ENCODE data around the gene LARGE1.

Gene LARGE1

DNA sequence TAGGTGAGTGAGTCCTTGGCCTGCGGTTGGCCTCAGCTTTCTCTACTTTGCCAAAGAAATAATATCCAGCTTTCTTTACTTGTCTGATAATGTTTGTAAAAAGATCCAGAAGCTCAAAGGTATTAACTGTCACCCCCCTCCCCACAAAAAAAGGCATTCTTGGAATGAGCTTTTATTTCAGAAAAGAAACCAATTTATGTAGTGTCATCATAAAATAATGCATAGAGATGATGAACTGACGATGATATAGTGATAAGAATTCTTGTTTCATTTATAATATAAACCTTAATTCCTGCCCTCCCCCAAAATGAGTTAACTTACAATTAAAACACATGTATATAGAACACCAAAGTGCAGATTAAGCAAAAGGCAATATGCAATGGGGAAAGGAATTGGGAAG, 191.4 kb downstream of the LARGE1 start:
- no peaks in the 10 kb centered on the region for H3K9me3 ChIP-seq (ENCODE audit: control insufficient read depth, insufficient read depth, low read length)
- no peaks in the 10 kb centered on the region for H3K27me3 ChIP-seq (ENCODE audit: control insufficient read depth, insufficient read depth, low read length)
- H3K4me1 ChIP-seq (ENCODE audit: control insufficient read depth, insufficient read depth, low read length), result peaks cover 2% of the 10 kb centered on the region
- H3K4me3 ChIP-seq (ENCODE audit: low read depth, low read length), result no peak overlapping the region
- no peaks in the 10 kb centered on the region for H3K36me3 ChIP-seq (ENCODE audit: control insufficient read depth, insufficient read depth, low read length)
- H3K9ac ChIP-seq (ENCODE audit: low read depth, low read length), result no peak overlapping the region

- Histone ChIP-seq H3K9ac (ENCODE audit: low read depth, low read length) (no peak overlapping the region), H3K36me3 (ENCODE audit: control insufficient read depth, insufficient read depth, low read length) (no peaks in the 10 kb centered on the region), H3K4me3 (ENCODE audit: low read depth, low read length) (no peak overlapping the region), H3K9me3 (ENCODE audit: control insufficient read depth, insufficient read depth, low read length) (no peaks in the 10 kb centered on the region), H3K27me3 (ENCODE audit: control insufficient read depth, insufficient read depth, low read length) (no peaks in the 10 kb centered on the region), H3K4me1 (ENCODE audit: control insufficient read depth, insufficient read depth, low read length) (peaks cover 2% of the 10 kb centered on the region)
These were observed 194.0 kb downstream of the LARGE1 start for GRCh38 chr22:33726294-33726734.

DNA sequence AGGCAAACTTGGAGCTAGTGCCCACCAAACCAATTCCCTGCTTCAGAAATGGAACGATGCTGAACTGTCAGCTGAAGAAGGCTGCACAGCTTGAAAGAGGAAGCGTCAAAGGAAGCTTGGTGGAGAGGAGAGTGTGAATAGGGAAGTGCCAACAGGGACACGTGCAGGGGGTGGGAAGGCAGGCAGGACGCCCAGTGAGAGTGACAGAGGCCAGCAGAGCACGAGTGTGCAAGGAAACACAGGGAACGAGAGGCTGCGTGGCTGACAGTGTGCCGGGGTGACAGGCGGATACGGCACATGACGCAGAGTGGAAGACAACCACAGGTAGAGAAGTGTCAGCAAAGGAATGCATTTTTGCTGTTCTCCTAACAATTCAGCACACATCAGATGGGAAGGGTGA, 196.4 kb downstream of the LARGE1 start:
- Histone ChIP-seq H3K4me1 (ENCODE audit: control insufficient read depth, insufficient read depth, low read length) (peaks cover 2% of the 10 kb centered on the region), H3K36me3 (ENCODE audit: control insufficient read depth, insufficient read depth, low read length) (no peaks in the 10 kb centered on the region), H3K4me3 (ENCODE audit: low read depth, low read length) (no peak overlapping the region), H3K9me3 (ENCODE audit: control insufficient read depth, insufficient read depth, low read length) (peaks cover 3% of the 10 kb centered on the region), H3K9ac (ENCODE audit: low read depth, low read length) (peak overlapping the region; percentile 37), H3K27me3 (ENCODE audit: control insufficient read depth, insufficient read depth, low read length) (no peaks in the 10 kb centered on the region)

GRCh38 chr22:33722816-33723215, 197.5 kb downstream of the LARGE1 start:
- Histone ChIP-seq H3K9me3 (ENCODE audit: control insufficient read depth, insufficient read depth, low read length) (peaks cover 3% of the 10 kb centered on the region), H3K4me1 (ENCODE audit: control insufficient read depth, insufficient read depth, low read length) (peaks cover 2% of the 10 kb centered on the region)

DNA sequence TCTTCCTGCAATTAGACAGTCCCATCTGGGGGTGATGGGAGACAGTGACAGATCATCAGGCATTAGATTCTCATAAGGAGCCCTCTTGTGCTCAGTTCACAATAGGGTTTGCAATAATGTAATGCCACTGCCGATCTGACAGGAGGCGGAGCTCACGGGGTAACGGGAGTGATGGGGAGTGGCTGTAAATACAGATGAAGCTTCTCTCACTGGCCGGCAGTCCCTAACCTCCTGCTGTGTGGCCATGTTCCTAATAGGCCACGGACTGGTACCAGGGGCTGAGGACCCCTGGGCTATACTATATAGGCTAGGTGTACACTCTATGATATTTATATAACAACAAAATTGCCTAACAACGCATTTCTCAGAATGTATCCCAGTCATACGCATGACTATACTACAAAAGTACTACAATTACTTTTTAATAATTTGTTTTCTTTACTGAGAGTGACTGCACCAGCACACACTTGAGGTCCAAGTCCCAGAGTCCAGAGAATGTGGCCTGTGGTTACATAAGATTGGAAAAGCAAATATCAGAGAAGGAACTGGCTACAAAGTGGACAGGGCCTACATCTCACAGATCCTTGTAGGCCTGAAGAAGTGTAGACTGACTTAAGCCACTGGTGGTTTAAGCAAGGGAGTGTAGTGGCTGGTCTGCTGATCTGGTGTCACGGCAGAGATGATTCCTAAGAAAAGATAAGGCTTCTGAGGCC, 200.0 kb downstream of the LARGE1 start:
- Histone ChIP-seq H3K4me3 (ENCODE audit: low read depth, low read length) (no peak overlapping the region), H3K36me3 (ENCODE audit: control insufficient read depth, insufficient read depth, low read length) (no peaks in the 10 kb centered on the region), H3K9ac (ENCODE audit: low read depth, low read length) (no peak overlapping the region)

More at GRCh38 chr22:33722816-33723215, 197.5 kb downstream of the LARGE1 start:
- Histone ChIP-seq H3K9ac (ENCODE audit: low read depth, low read length) (no peak overlapping the region), H3K27me3 (ENCODE audit: control insufficient read depth, insufficient read depth, low read length) (no peaks in the 10 kb centered on the region), H3K4me3 (ENCODE audit: low read depth, low read length) (no peak overlapping the region), H3K36me3 (ENCODE audit: control insufficient read depth, insufficient read depth, low read length) (no peaks in the 10 kb centered on the region)

GRCh38 chr22:33717694-33718396, 202.4 kb downstream of the LARGE1 start:
- H3K27me3 ChIP-seq (ENCODE audit: control insufficient read depth, insufficient read depth, low read length), result no peaks in the 10 kb centered on the region
- no peak overlapping the region for H3K4me3 ChIP-seq (ENCODE audit: low read depth, low read length)
- no peak overlapping the region for H3K9ac ChIP-seq (ENCODE audit: low read depth, low read length)
- H3K36me3 ChIP-seq (ENCODE audit: control insufficient read depth, insufficient read depth, low read length), result no peaks in the 10 kb centered on the region
- H3K4me1 ChIP-seq (ENCODE audit: control insufficient read depth, insufficient read depth, low read length), result no peaks in the 10 kb centered on the region
- peaks cover 3% of the 10 kb centered on the region for H3K9me3 ChIP-seq (ENCODE audit: control insufficient read depth, insufficient read depth, low read length)

More for the DNA sequence above, 200.0 kb downstream of the LARGE1 start:
- peaks cover 2% of the 10 kb centered on the region for H3K4me1 ChIP-seq (ENCODE audit: control insufficient read depth, insufficient read depth, low read length)
- peaks cover 3% of the 10 kb centered on the region for H3K9me3 ChIP-seq (ENCODE audit: control insufficient read depth, insufficient read depth, low read length)
- H3K27me3 ChIP-seq (ENCODE audit: control insufficient read depth, insufficient read depth, low read length), result no peaks in the 10 kb centered on the region

DNA sequence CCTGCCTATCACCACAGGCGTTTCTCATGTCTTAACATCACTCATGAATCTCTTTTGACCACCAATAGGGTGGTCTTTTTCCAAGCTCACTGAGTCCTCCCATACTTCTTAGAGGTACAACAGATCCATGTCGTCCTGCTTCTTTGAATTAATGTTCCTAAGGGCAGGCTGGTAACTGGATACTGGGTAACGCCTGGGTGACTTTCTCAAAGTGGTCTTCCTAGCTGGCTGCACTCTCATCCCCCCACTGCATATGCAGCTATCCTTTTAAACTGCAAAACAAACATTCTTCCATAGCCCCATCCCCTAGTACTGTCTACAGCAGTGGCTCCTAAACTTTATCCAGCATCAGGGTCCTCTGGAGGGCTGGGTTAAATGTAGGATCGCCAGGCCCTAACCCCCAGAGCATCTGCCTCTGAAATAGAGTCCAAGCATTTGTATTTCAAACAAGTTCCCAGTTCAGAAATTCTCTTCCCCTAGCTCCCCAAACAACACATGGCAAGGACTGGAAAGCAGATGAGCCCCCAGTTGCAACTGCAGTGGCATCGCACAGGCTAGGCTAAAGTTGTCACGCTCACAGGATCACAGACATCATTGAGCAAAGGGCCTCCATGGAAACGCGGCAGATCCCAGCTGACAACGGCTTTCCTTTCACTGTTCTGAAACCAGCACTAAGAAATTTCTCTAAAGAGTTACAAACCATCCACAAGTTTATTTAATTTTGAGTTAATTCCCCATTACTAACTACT, 204.9 kb downstream of the LARGE1 start:
- Histone ChIP-seq H3K9me3 (ENCODE audit: control insufficient read depth, insufficient read depth, low read length) (peaks cover 3% of the 10 kb centered on the region), H3K9ac (ENCODE audit: low read depth, low read length) (no peak overlapping the region), H3K4me1 (ENCODE audit: control insufficient read depth, insufficient read depth, low read length) (no peaks in the 10 kb centered on the region), H3K36me3 (ENCODE audit: control insufficient read depth, insufficient read depth, low read length) (peaks cover 3% of the 10 kb centered on the region), H3K27me3 (ENCODE audit: control insufficient read depth, insufficient read depth, low read length) (no peaks in the 10 kb centered on the region), H3K4me3 (ENCODE audit: low read depth, low read length) (no peak overlapping the region)

DNA sequence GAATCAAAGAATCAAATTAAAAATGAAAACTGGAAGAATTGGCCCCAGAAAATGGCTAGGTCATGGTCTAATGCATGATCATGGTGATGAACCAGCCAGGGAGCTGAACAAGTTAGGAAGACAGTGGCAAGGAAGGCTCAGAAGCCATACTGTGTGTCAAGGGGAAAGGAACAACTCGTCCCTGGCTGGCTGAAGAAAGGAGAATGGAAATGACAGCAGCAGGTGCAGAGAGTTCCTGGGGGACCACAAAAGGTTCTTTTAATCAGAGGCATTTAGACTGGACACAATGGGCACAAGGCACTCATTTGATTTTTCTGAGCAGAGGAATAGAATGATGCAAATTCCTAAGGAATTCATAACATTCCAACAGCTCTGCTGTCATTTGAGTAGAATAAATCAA, 209.9 kb downstream of the LARGE1 start:
- Histone ChIP-seq H3K4me1 (ENCODE audit: control insufficient read depth, insufficient read depth, low read length) (peaks cover 5% of the 10 kb centered on the region), H3K9ac (ENCODE audit: low read depth, low read length) (no peak overlapping the region), H3K27me3 (ENCODE audit: control insufficient read depth, insufficient read depth, low read length) (no peaks in the 10 kb centered on the region), H3K4me3 (ENCODE audit: low read depth, low read length) (no peak overlapping the region), H3K36me3 (ENCODE audit: control insufficient read depth, insufficient read depth, low read length) (peaks cover 3% of the 10 kb centered on the region), H3K9me3 (ENCODE audit: control insufficient read depth, insufficient read depth, low read length) (no peaks in the 10 kb centered on the region)

DNA sequence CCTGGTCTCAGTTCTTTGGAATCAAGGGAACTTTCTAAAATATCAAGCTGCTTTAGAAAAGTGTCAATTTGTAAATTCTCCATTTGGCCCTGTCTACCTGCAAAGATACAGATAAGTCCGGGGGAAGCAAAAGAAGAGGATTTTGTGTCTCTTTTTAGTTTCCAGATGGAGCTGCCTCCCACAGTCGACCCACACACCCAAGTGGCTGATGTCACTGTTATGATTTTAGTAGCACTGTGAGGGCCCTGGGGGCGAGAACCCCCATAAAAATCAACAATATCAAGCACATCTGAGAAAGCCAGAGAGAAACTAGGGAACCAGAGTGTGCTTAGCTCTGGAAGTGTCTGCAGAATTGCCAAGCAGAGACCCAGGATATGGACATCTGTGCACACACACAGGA, 212.7 kb downstream of the LARGE1 start:
- no peaks in the 10 kb centered on the region for H3K9me3 ChIP-seq (ENCODE audit: control insufficient read depth, insufficient read depth, low read length)
- H3K36me3 ChIP-seq (ENCODE audit: control insufficient read depth, insufficient read depth, low read length), result peaks cover 3% of the 10 kb centered on the region
- no peak overlapping the region for H3K4me3 ChIP-seq (ENCODE audit: low read depth, low read length)
- H3K9ac ChIP-seq (ENCODE audit: low read depth, low read length), result no peak overlapping the region
- H3K4me1 ChIP-seq (ENCODE audit: control insufficient read depth, insufficient read depth, low read length), result peaks cover 5% of the 10 kb centered on the region
- H3K27me3 ChIP-seq (ENCODE audit: control insufficient read depth, insufficient read depth, low read length), result no peaks in the 10 kb centered on the region

DNA sequence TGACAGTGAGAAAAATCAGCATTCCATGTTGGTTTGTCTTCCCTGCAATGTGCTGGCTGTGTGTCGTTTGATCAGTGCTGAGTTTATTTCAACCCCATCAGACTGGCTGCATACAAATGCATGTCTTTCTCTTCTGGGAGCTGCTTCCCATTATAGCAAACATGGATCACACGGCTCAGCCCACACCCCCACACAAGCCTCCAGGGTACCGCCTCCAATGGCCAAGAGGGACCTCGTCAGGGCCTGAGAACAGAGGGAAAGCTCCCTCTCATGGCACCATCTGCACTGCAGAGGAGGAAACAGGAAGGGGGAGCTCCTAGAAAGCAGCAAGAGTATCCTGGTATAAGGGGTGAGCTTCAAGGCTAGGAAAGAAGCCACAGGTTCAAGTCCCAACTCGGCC, 214.2 kb downstream of the LARGE1 start:
- H3K4me3 ChIP-seq (ENCODE audit: low read depth, low read length), result no peak overlapping the region
- peaks cover 5% of the 10 kb centered on the region for H3K4me1 ChIP-seq (ENCODE audit: control insufficient read depth, insufficient read depth, low read length)
- H3K9ac ChIP-seq (ENCODE audit: low read depth, low read length), result no peak overlapping the region

GRCh38 chr22:33699176-33699575, 221.1 kb downstream of the LARGE1 start:
- no peak overlapping the region for H3K9ac ChIP-seq (ENCODE audit: low read depth, low read length)
- no peaks in the 10 kb centered on the region for H3K4me1 ChIP-seq (ENCODE audit: control insufficient read depth, insufficient read depth, low read length)
- H3K4me3 ChIP-seq (ENCODE audit: low read depth, low read length), result no peak overlapping the region
- H3K9me3 ChIP-seq (ENCODE audit: control insufficient read depth, insufficient read depth, low read length), result no peaks in the 10 kb centered on the region
- peaks cover 13% of the 10 kb centered on the region for H3K36me3 ChIP-seq (ENCODE audit: control insufficient read depth, insufficient read depth, low read length)
- H3K27me3 ChIP-seq (ENCODE audit: control insufficient read depth, insufficient read depth, low read length), result no peaks in the 10 kb centered on the region

More for the DNA sequence above, 214.2 kb downstream of the LARGE1 start:
- Histone ChIP-seq H3K36me3 (ENCODE audit: control insufficient read depth, insufficient read depth, low read length) (peaks cover 2% of the 10 kb centered on the region), H3K9me3 (ENCODE audit: control insufficient read depth, insufficient read depth, low read length) (no peaks in the 10 kb centered on the region), H3K27me3 (ENCODE audit: control insufficient read depth, insufficient read depth, low read length) (no peaks in the 10 kb centered on the region)

All from iPS-15b (cell line).